ENCODE measurements around the gene GPC2.

GPC2 gene

GRCh38 chr7:100175296-100175935 is 1.8 kb downstream of the GPC2 start:
- TF ChIP-seq CTCF (IDR thresholded peaks at IDR 0.05; ENCODE audit: extremely low read depth, missing control alignments) = no peak
- DNase-seq (ENCODE audit: low spot score) = no peak

- no peak for DNase-seq (ENCODE audit: low spot score)
- no peak for TF ChIP-seq CTCF (IDR thresholded peaks at IDR 0.05; ENCODE audit: extremely low read depth, missing control alignments)
These were observed 2.6 kb downstream of the GPC2 start for GRCh38 chr7:100174582-100174981.

- TF ChIP-seq CTCF (IDR thresholded peaks at IDR 0.05; ENCODE audit: extremely low read depth, missing control alignments) = no peak
- peak; percentile 12 for DNase-seq (ENCODE audit: low spot score)
These were observed 3.2 kb downstream of the GPC2 start for GRCh38 chr7:100173806-100174495.

GRCh38 chr7:100171840-100172239 is 5.3 kb downstream of the GPC2 start:
- DNase-seq (ENCODE audit: low spot score) = peak; percentile 25
- TF ChIP-seq CTCF (IDR thresholded peaks at IDR 0.05; ENCODE audit: extremely low read depth, missing control alignments) = no peak

- no peak for TF ChIP-seq CTCF (IDR thresholded peaks at IDR 0.05; ENCODE audit: extremely low read depth, missing control alignments)
- DNase-seq (ENCODE audit: low spot score) = peak; percentile 71
These were observed 6.0 kb downstream of the GPC2 start for GRCh38 chr7:100171087-100171681.

GRCh38 chr7:100170101-100170897 is 6.9 kb downstream of the GPC2 start:
- no peak for DNase-seq (ENCODE audit: low spot score)
- TF ChIP-seq CTCF (IDR thresholded peaks at IDR 0.05; ENCODE audit: extremely low read depth, missing control alignments) = no peak
